ENCODE data around the gene HDDC3.
A peak's percentile ranks its signal among the peaks of the same experiment; 100 is the strongest.

The HDDC3 gene

GRCh38 chr15:90953947-90954711, 21.8 kb upstream of the HDDC3 start:
- DNase-seq, result no peak

GRCh38 chr15:90952901-90953677, 20.7 kb upstream of the HDDC3 start:
- DNase-seq, result no peak

- no peak for DNase-seq
Observed at GRCh38 chr15:90950676-90951075, 18.3 kb upstream of the HDDC3 start.

- no peak for DNase-seq
Observed at GRCh38 chr15:90949979-90950675, 17.8 kb upstream of the HDDC3 start.

DNA sequence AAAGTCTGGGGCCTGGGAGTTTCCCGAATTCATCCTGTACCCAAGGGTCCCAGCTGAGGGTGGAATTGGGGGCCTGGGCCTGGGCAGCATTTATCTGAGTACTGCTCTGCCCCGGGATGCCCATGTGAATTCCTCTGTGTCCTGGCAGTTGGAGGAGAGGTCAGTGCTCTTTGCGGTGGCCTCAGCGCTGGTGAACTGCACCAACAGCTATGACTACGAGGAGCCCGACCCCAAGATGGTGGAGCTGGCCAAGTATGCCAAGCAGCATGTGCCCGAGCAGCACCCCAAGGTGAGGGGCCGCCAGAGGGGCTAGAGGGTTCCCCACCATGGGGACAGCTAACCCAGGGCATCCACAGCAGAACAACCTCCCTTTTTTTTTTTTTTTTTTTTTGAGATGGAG, 16.2 kb upstream of the HDDC3 start:
- DNase-seq, result no peak

GRCh38 chr15:90947577-90948357, 15.4 kb upstream of the HDDC3 start:
- DNase-seq, result no peak

DNA sequence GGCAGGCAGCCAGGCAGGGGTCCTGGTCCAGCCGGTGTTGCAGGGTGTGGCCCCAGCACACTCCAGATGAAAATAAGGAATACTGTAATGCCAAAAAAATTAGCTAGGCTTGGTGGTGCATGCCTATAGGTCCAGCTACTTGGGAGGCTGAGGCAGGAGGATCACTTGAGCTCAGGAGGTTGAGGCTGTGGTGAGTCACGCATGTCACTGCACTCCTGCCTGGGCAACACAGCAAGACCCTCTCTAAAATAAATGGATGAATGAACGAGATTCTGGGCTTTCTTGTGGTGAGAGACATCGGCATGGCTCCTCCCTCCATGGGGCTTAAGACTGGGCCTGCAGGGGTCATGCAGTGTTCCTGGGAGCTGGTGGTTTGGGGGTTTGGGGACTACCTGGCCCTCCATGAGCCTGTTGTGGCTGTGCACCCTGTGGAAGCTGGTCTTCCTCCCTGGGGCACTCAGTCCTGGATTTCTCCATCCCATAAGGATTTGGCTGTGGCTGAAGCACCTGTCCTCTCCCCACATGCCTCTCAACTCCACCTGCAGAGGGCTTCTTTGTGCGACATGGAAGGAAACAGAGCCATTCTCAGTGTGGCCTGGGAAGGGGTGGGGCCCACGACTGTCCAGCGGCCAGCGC, 14.7 kb upstream of the HDDC3 start:
- DNase-seq, result no peak

GRCh38 chr15:90946538-90946937, 14.2 kb upstream of the HDDC3 start:
- DNase-seq, result no peak

DNA sequence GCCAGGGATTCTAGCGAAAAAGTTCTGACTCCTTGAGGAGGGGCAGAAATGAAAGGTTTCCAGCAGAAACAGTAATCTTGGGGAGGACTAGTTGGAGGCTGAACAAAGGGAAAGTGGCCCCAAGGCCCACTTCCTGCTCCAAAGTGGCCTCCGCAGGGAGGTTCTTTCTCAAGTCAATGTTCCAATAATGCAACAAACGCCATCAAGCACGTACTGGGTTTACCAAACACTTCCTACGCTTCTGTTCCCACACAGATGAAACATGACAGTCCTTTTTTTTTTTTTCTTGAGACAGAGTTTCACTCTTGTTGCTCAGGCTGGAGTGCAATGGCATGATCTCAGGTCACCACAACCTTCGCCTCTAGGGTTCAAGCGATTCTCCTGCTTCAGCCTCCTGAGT, 12.7 kb upstream of the HDDC3 start:
- no peak for DNase-seq

GRCh38 chr15:90942354-90943120, 10.2 kb upstream of the HDDC3 start:
- no peak for DNase-seq

GRCh38 chr15:90941038-90941437, 8.7 kb upstream of the HDDC3 start:
- DNase-seq, result no peak

DNA sequence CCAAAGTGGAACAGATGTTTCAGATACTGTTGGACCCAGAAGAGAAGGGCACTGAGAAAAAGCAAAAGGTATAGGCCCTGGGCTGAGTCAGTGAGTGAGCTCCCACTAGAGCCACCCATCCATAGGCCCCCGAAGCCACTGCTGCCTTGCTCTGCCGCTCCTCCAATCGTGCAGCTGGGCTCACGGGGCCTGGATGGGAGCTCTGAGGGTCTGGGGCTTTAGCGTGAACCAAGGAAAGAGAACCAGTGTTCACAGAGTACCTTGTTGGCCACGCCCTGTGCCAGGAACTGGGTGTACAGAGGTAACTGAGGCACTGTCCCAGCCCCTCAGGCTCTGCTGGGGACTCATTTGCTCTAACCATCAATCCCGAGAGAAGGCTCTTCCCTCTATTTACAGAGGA, 7.4 kb upstream of the HDDC3 start:
- no peak for DNase-seq

- DNase-seq, result no peak
Observed at GRCh38 chr15:90938261-90938660, 5.9 kb upstream of the HDDC3 start.

DNA sequence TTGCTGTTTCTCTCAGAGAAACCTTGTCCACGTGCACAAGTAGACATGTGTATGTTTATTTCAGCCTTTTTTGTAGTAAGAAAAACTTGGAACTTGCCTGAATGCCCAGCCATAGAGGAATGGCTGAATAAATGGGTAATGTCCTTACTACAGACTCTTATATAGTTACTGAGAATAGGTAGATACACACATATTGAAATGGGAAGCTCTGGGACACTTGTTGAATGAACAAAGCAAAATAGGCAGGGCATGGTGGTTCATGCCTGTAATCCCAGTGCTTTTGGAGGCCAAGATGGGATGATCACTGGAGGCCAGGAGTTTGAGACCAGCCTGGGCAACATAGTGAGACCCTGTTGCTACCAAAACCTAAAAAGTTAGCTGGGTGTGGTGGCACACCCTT, 4.5 kb upstream of the HDDC3 start:
- DNase-seq, result no peak

DNA sequence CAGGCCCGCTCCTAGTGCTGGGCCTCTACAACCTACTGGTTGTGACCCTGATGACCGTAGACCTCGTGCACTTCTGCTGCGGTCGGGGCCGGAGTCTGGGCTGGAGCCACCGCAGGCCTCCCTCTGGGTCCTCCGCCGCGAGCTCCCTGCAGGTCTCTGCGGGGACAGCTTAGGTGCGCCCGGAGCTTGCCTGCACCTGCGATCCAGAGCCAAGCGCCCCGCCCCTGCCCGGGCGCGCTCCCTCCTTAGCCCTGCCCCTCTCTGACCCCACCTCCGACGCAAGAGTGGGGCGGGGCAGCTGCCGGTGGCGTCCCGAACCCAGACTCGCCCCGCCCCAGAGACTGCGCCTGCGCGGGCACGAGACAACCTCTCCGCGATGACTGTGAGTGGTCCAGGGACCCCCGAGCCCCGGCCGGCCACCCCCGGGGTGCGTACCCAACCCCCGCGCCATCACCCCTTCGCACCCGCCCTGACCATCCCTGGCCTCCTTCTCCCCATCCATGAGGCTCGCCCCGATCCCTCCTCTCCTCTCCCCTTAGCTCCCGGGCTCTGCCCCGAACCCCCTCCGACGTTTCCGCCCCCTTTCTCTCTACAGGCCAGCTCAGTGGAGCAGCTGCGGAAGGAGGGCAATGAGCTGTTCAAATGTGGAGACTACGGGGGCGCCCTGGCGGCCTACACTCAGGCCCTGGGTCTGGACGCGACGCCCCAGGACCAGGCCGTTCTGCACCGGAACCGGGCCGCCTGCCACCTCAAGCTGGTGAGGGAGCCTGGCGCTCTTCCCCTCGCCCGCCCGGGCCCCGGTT, 2.8 kb upstream of the HDDC3 start, which contains the start of gene UNC45A:
TSS of gene UNC45A (plus strand) at position 337 of the 803 bp plus-strand sequence. CDS start at position 377, 40 bp downstream.
- DNase-seq, result peak; percentile 92 to 95 (median 94)

- DNase-seq, result peak; percentile 62 to 91 (median 80)
Observed at GRCh38 chr15:90934256-90934948, 2.1 kb upstream of the HDDC3 start.

- DNase-seq, result no peak
Observed at GRCh38 chr15:90933301-90933700, 952 bp upstream of the HDDC3 start.

DNA sequence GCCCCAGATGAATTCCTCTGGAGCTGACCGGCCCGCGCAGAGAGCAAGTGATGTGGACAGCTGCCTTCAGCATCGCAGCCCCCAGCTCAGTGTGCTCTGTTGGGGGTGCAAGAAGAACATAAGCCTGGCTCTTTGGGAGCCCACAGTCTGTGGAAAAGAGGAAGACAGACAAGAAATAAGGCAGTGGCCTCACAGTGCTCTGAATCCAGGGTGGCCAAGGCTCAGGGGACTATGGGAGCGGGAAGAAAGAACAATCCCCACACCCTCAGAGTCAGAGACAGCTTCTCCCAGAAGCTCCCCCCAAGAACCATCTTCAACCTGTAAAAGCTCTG, 277 bp upstream of the HDDC3 start:
- DNase-seq, result no peak

- DNase-seq, result no peak
Observed at GRCh38 chr15:90931575-90931827, 848 bp downstream of the HDDC3 start.

- DNase-seq, result no peak
Observed at GRCh38 chr15:90930861-90931574, 1.3 kb downstream of the HDDC3 start.

All from T-helper 1 cell (primary cell).